SIG-M5 treated with dmso at 0.1 percent for 504 hours (cell line): ENCODE measurements around the gene IL34.
"Not testable (repeated sequence)": the region's sequence is repeated elsewhere in the genome, so short reads cannot be mapped to it uniquely, and the experiment has no call there.

Experiments used
- DNase-seq: peaks from one replicate; lab custom pipeline; 2025; ENCODE audit not compliant: unreplicated experiment; lab: John Stamatoyannopoulos, UW

Gene IL34

GRCh38 chr16:70646260-70647241, at the start of gene IL34:
TSS of gene IL34 (plus strand) at chr16:70646559. CDS start at chr16:70646948, 389 bp downstream.
- DNase-seq, result no peak

- DNase-seq, result no peak
Observed at GRCh38 chr16:70597135-70597835, 49.1 kb upstream of the IL34 start.

GRCh38 chr16:70598937-70599503, 47.3 kb upstream of the IL34 start:
- DNase-seq, result no peak

- DNase-seq, result no peak
Observed at GRCh38 chr16:70600730-70601129, 45.6 kb upstream of the IL34 start.

GRCh38 chr16:70601576-70602575, 44.5 kb upstream of the IL34 start:
- no peak for DNase-seq

- DNase-seq, result no peak
Observed at GRCh38 chr16:70602831-70603230, 43.5 kb upstream of the IL34 start.

- no peak for DNase-seq
Observed at GRCh38 chr16:70604407-70605282, 41.7 kb upstream of the IL34 start.

- DNase-seq, result no peak
Observed at GRCh38 chr16:70605283-70605657, 41.1 kb upstream of the IL34 start.

- DNase-seq, result no peak
Observed at GRCh38 chr16:70608521-70608920, 37.8 kb upstream of the IL34 start.

- no peak for DNase-seq
Observed at GRCh38 chr16:70610273-70611223, 35.8 kb upstream of the IL34 start.

GRCh38 chr16:70611224-70611598, 35.1 kb upstream of the IL34 start:
- DNase-seq, result no peak

- DNase-seq, result no peak
Observed at GRCh38 chr16:70611785-70612303, 34.5 kb upstream of the IL34 start.

- DNase-seq, result peak; percentile 43
Observed at GRCh38 chr16:70612931-70613330, 33.4 kb upstream of the IL34 start.

GRCh38 chr16:70614208-70614951, 32.0 kb upstream of the IL34 start:
- no peak for DNase-seq

- DNase-seq, result no peak
Observed at GRCh38 chr16:70615945-70616344, 30.4 kb upstream of the IL34 start.

- DNase-seq, result not testable (repeated sequence)
Observed at GRCh38 chr16:70621864-70622263, 24.5 kb upstream of the IL34 start.

GRCh38 chr16:70627696-70628095, 18.7 kb upstream of the IL34 start:
- DNase-seq, result no peak
